ENCODE measurements around the gene IFITM10. TPM values are rescaled to one million over a fixed set of nuclear protein-coding genes. Genes with fewer than 3 reads are reported as not detected.
A peak's percentile ranks its signal among the peaks of the same experiment; 100 is the strongest.

Gene IFITM10
- total and polyA plus RNA-seq, 9 of the 15 experiments (the other 6 are each of a cell fraction or from before 2014, with no cell fraction given): 0.08 to 0.13 (median 0.09) TPM; not detected in 6

GRCh38 chr11:1760351-1761109 is 10.1 kb upstream of the IFITM10 start (continued):
- no peak for TF ChIP-seq TSHZ1 (CRISPR knock-in tag; IDR thresholded peaks at IDR 0.05)
- TF ChIP-seq RERE (CRISPR knock-in tag; IDR thresholded peaks at IDR 0.05; ENCODE audit: borderline replicate concordance): no peak
- no peak for TF ChIP-seq FOXO4 (CRISPR knock-in tag; IDR thresholded peaks at IDR 0.05)
- TF ChIP-seq PHB (CRISPR knock-in tag; IDR thresholded peaks at IDR 0.05): no peak
- TF ChIP-seq ELF2 (CRISPR knock-in tag; IDR thresholded peaks at IDR 0.05): no peak
- no peak for TF ChIP-seq HMG20B (CRISPR knock-in tag; IDR thresholded peaks at IDR 0.05)
- TF ChIP-seq SIRT6 (IDR thresholded peaks at IDR 0.05; ENCODE audit: low read depth, low read length): no peak
- TF ChIP-seq ATF6 (CRISPR knock-in tag; IDR thresholded peaks at IDR 0.05): no peak
- peak; percentile 63 for TF ChIP-seq MAX (CRISPR knock-in tag; IDR thresholded peaks at IDR 0.05)
- TF ChIP-seq ZNF280A (IDR thresholded peaks at IDR 0.05; ENCODE audit: low read depth, partially characterized antibody): no peak
- TF ChIP-seq CREB1 (IDR thresholded peaks at IDR 0.05): no peak
- no peak for TF ChIP-seq CREB1 (CRISPR knock-in tag; IDR thresholded peaks at IDR 0.05)

Measured in K562 (cell line).